ENCODE data around the gene POLA2.

POLA2 gene

DNA sequence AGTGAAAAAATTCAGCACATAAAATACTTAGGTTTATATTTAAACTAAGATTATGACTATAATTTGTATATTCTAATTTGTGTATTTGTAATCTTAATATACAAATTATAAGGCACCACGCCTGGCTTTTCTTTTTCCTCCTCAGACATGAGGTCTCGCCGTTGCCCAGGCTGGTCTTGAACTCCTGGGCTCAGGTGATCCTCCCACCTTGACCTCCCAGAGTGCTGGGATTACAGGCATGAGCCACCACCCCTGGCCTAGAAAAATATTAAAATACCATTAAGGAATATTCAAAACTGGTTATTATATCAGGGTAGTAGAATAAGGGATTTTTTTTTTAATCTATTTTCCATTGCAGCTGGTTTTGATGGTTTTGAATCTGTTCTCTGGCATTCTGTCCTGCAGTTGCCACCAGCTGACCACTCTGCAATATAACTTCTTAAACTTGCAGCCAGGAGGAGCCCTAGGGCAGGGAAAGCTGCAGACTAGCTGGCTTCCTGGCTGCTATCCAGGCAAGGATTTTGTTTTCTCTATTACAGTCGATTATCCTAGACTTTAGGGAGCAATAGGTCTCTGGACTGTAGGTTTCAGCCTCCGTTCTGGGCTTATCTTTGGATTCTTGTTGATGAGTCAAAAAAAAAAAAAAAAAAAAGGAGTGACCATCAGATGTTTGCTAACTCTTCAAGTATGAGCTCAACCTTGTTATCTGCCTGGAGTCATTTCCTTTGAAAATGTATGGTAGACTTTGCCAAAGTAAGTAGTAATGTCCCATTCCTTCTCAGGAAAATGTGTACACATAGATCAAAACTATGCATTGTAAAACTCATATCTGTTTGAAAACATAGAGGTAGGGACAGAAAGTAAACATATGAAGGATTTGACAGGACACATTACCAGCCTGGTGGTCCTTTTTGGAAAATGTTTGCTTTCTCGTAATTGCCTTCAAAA is 13.2 kb downstream of the POLA2 start:
- Histone ChIP-seq H3K4me3 (ENCODE audit: low read length) (no peak overlapping the region), H3K27me3 (ENCODE audit: control insufficient read depth, insufficient read depth, low read length) (no peaks in the 10 kb centered on the region), H3K4me2 (ENCODE audit: low read length) (peak overlapping the region; percentile 11), H3K9ac (ENCODE audit: low read depth, low read length) (peak overlapping the region; percentile 10), H3K4me1 (ENCODE audit: control insufficient read depth, insufficient read depth, low read length) (peaks cover 35% of the 10 kb centered on the region), H3K9me3 (replicated peaks; ENCODE audit: low read length) (no peaks in the 10 kb centered on the region), H3K36me3 (ENCODE audit: insufficient read depth, low read length) (peaks cover 13% of the 10 kb centered on the region)

DNA sequence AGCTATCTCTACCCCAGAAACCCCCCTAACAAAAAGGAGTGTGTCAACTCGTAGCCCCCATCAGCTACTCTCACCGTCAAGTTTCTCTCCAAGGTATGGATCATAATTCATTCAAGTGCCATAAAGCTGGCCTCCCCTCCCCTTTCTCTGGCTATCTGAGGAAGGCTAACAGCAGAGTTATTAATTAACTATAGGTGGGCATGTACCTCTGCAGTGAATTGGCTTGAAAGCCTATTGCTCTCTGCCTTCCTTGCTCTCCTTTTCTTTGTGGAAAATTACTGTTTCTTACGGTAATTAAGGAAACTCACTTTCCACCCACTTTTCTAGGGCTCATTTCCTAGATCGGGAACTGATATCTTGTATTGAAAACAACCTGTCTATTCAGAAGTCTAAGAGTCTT is 14.1 kb downstream of the POLA2 start:
- H3K4me2 ChIP-seq (ENCODE audit: low read length) = no peak overlapping the region
- peak overlapping the region; percentile 10 for H3K9ac ChIP-seq (ENCODE audit: low read depth, low read length)
- no peaks in the 10 kb centered on the region for H3K27me3 ChIP-seq (ENCODE audit: control insufficient read depth, insufficient read depth, low read length)
- no peak overlapping the region for H3K4me3 ChIP-seq (ENCODE audit: low read length)
- peaks cover 12% of the 10 kb centered on the region for H3K36me3 ChIP-seq (ENCODE audit: insufficient read depth, low read length)
- no peaks in the 10 kb centered on the region for H3K9me3 ChIP-seq (replicated peaks; ENCODE audit: low read length)
- peaks cover 43% of the 10 kb centered on the region for H3K4me1 ChIP-seq (ENCODE audit: control insufficient read depth, insufficient read depth, low read length)

GRCh38 chr11:65277631-65278277 is 16.0 kb downstream of the POLA2 start:
- Histone ChIP-seq H3K4me3 (ENCODE audit: low read length) (no peak overlapping the region), H3K27me3 (ENCODE audit: control insufficient read depth, insufficient read depth, low read length) (no peaks in the 10 kb centered on the region), H3K9ac (ENCODE audit: low read depth, low read length) (peak overlapping the region; percentile 57), H3K36me3 (ENCODE audit: insufficient read depth, low read length) (peaks cover 25% of the 10 kb centered on the region), H3K4me2 (ENCODE audit: low read length) (peak overlapping the region; percentile 17), H3K4me1 (ENCODE audit: control insufficient read depth, insufficient read depth, low read length) (peaks cover 43% of the 10 kb centered on the region), H3K9me3 (replicated peaks; ENCODE audit: low read length) (no peaks in the 10 kb centered on the region)

DNA sequence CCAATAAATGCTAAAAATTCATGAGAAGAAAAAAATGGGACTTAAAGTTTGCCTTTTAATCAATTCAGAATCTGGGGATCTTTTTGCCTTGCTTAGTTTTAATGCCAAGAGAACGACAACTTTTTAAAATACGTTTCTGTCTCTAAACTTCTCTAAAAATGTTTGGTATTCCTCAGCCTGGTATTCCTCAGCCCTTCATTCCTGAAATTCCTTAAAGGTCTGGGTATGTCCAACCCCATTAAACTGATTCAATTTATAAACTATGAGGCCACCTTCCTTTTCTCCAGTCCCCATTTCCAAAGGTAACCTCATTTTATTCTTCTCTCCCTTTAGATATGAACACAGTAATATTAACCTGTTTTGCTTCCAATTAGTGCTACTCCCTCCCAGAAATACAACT is 16.6 kb downstream of the POLA2 start:
- Histone ChIP-seq H3K36me3 (ENCODE audit: insufficient read depth, low read length) (peaks cover 25% of the 10 kb centered on the region), H3K9me3 (replicated peaks; ENCODE audit: low read length) (no peaks in the 10 kb centered on the region), H3K4me3 (ENCODE audit: low read length) (peak overlapping the region; percentile 13), H3K9ac (ENCODE audit: low read depth, low read length) (peak overlapping the region; percentile 57), H3K4me2 (ENCODE audit: low read length) (peak overlapping the region; percentile 17), H3K4me1 (ENCODE audit: control insufficient read depth, insufficient read depth, low read length) (peaks cover 43% of the 10 kb centered on the region), H3K27me3 (ENCODE audit: control insufficient read depth, insufficient read depth, low read length) (no peaks in the 10 kb centered on the region)

DNA sequence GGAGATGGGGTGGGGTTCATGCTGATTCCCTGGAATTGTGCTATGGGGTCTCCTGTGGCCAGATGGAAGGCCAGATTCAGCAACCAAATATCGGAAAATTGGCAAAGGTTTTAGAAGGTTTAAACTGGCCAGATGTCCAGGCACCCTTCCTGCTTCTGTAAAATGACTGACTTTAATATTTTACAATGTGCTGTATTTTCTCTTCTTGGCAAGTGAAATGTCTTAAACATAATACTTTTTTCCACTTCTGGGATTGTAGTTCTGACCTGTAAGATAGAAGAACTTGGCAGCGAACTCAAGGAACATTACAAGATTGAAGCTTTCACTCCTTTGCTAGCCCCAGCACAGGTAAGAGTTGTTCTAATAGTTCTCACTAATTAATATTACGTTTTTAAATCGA is 17.5 kb downstream of the POLA2 start:
- no peaks in the 10 kb centered on the region for H3K27me3 ChIP-seq (ENCODE audit: control insufficient read depth, insufficient read depth, low read length)
- H3K4me2 ChIP-seq (ENCODE audit: low read length) = peak overlapping the region; percentile 41
- H3K4me3 ChIP-seq (ENCODE audit: low read length) = no peak overlapping the region
- peak overlapping the region; percentile 57 for H3K9ac ChIP-seq (ENCODE audit: low read depth, low read length)
- H3K4me1 ChIP-seq (ENCODE audit: control insufficient read depth, insufficient read depth, low read length) = peaks cover 43% of the 10 kb centered on the region
- no peaks in the 10 kb centered on the region for H3K9me3 ChIP-seq (replicated peaks; ENCODE audit: low read length)
- peaks cover 25% of the 10 kb centered on the region for H3K36me3 ChIP-seq (ENCODE audit: insufficient read depth, low read length)

DNA sequence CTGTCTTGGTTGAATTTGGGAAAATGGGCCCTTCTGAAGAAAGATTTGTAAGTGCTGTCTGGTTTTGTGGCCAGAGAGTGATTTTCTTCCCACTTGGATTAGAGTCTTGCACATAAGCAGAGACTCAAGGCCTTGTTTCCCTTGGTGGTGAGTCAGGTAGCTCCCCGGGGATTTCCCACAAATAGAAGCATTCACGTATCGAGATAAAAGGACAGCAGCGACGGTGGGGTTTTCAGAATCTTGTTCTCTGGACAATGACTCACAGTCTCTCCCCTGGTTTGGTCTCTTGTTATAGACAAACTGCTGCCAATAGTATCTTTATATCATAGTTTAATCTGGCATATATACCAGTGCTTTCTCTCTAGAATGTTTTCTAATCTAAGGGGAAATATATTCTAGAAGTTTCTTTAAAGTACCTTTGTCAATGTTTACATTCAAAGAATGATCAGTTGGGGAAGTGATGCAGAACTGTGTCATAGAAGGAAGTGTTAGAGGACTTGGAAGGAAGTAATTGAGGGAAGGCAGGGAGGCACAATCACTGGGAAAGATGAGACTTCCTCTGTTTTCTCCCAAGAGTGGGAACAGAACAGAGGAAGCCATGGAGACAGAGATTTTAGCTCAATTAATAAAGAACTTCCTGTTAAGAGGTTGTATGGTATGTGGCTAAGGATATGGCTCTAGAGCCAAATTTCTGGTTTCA is 18.1 kb downstream of the POLA2 start:
- Histone ChIP-seq H3K4me2 (ENCODE audit: low read length) (peak overlapping the region; percentile 41), H3K4me1 (ENCODE audit: control insufficient read depth, insufficient read depth, low read length) (peaks cover 43% of the 10 kb centered on the region), H3K4me3 (ENCODE audit: low read length) (no peak overlapping the region), H3K9ac (ENCODE audit: low read depth, low read length) (peak overlapping the region; percentile 57), H3K9me3 (replicated peaks; ENCODE audit: low read length) (no peaks in the 10 kb centered on the region), H3K36me3 (ENCODE audit: insufficient read depth, low read length) (peaks cover 25% of the 10 kb centered on the region), H3K27me3 (ENCODE audit: control insufficient read depth, insufficient read depth, low read length) (no peaks in the 10 kb centered on the region)

DNA sequence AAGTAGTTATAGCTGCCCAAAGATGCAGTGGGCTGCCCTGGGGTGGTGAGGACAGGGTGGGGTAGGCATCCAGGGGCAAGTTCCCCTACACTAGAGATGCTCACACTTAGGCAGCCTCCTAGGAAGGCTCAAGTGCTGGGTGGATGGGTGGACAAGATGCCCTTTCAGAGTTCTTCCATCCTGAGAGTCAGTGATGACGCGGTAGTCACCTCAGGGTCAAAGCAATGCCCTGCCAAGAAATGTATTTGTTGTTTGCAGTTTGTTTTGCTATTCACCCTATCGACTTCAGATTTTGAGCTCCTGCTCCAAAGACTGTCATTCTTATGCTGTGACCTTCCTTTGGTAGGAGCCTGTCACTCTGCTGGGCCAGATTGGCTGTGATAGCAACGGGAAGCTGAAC is 18.9 kb downstream of the POLA2 start:
- peaks cover 38% of the 10 kb centered on the region for H3K4me1 ChIP-seq (ENCODE audit: control insufficient read depth, insufficient read depth, low read length)
- no peak overlapping the region for H3K4me2 ChIP-seq (ENCODE audit: low read length)
- no peaks in the 10 kb centered on the region for H3K9me3 ChIP-seq (replicated peaks; ENCODE audit: low read length)
- H3K4me3 ChIP-seq (ENCODE audit: low read length) = no peak overlapping the region
- H3K27me3 ChIP-seq (ENCODE audit: control insufficient read depth, insufficient read depth, low read length) = no peaks in the 10 kb centered on the region
- H3K36me3 ChIP-seq (ENCODE audit: insufficient read depth, low read length) = peaks cover 25% of the 10 kb centered on the region
- peak overlapping the region; percentile 57 for H3K9ac ChIP-seq (ENCODE audit: low read depth, low read length)

GRCh38 chr11:65286686-65287085 is 24.9 kb downstream of the POLA2 start:
- Histone ChIP-seq H3K4me1 (ENCODE audit: control insufficient read depth, insufficient read depth, low read length) (peaks cover 16% of the 10 kb centered on the region), H3K4me2 (ENCODE audit: low read length) (no peak overlapping the region), H3K4me3 (ENCODE audit: low read length) (no peak overlapping the region), H3K36me3 (ENCODE audit: insufficient read depth, low read length) (peaks cover 30% of the 10 kb centered on the region), H3K27me3 (ENCODE audit: control insufficient read depth, insufficient read depth, low read length) (no peaks in the 10 kb centered on the region), H3K9ac (ENCODE audit: low read depth, low read length) (no peak overlapping the region), H3K9me3 (replicated peaks; ENCODE audit: low read length) (no peaks in the 10 kb centered on the region)

GRCh38 chr11:65287601-65288000 is 25.8 kb downstream of the POLA2 start:
- Histone ChIP-seq H3K4me2 (ENCODE audit: low read length) (no peak overlapping the region), H3K4me3 (ENCODE audit: low read length) (no peak overlapping the region), H3K4me1 (ENCODE audit: control insufficient read depth, insufficient read depth, low read length) (peaks cover 25% of the 10 kb centered on the region), H3K9ac (ENCODE audit: low read depth, low read length) (no peak overlapping the region), H3K9me3 (replicated peaks; ENCODE audit: low read length) (no peaks in the 10 kb centered on the region), H3K27me3 (ENCODE audit: control insufficient read depth, insufficient read depth, low read length) (no peaks in the 10 kb centered on the region), H3K36me3 (ENCODE audit: insufficient read depth, low read length) (peaks cover 21% of the 10 kb centered on the region)

GRCh38 chr11:65288706-65289536 is 27.2 kb downstream of the POLA2 start:
- H3K9me3 ChIP-seq (replicated peaks; ENCODE audit: low read length) = no peaks in the 10 kb centered on the region
- H3K36me3 ChIP-seq (ENCODE audit: insufficient read depth, low read length) = peaks cover 21% of the 10 kb centered on the region
- H3K9ac ChIP-seq (ENCODE audit: low read depth, low read length) = no peak overlapping the region
- peaks cover 36% of the 10 kb centered on the region for H3K4me1 ChIP-seq (ENCODE audit: control insufficient read depth, insufficient read depth, low read length)
- no peak overlapping the region for H3K4me2 ChIP-seq (ENCODE audit: low read length)
- H3K4me3 ChIP-seq (ENCODE audit: low read length) = no peak overlapping the region
- no peaks in the 10 kb centered on the region for H3K27me3 ChIP-seq (ENCODE audit: control insufficient read depth, insufficient read depth, low read length)

Data from skeletal muscle satellite cell (primary cell).